NOMO-1 (cell line): ENCODE results near the gene ADAMTSL1.

Experiments
- DNase-seq, 2 experiments: peaks; one replicate each; lab custom pipeline; 2025; ENCODE audit not compliant: unreplicated experiment in 2 of 2; lab: John Stamatoyannopoulos, UW

ADAMTSL1 gene

GRCh38 chr9:18604767-18605730, 131.1 kb downstream of the ADAMTSL1 start:
- no peak for DNase-seq

- no peak for DNase-seq
Measured at GRCh38 chr9:18605766-18606180, 131.8 kb downstream of the ADAMTSL1 start.

GRCh38 chr9:18606281-18606680, 132.3 kb downstream of the ADAMTSL1 start:
- no peak for DNase-seq

- DNase-seq = no peak
Measured at GRCh38 chr9:18606846-18607245, 132.9 kb downstream of the ADAMTSL1 start.

- no peak for DNase-seq
Measured at GRCh38 chr9:18608371-18608770, 134.4 kb downstream of the ADAMTSL1 start.

GRCh38 chr9:18610956-18611355, 137.0 kb downstream of the ADAMTSL1 start:
- DNase-seq = no peak

GRCh38 chr9:18611971-18612370, 138.0 kb downstream of the ADAMTSL1 start:
- no peak for DNase-seq

GRCh38 chr9:18614116-18614515, 140.2 kb downstream of the ADAMTSL1 start:
- no peak for DNase-seq

GRCh38 chr9:18614651-18615050, 140.7 kb downstream of the ADAMTSL1 start:
- DNase-seq = no peak

- no peak for DNase-seq
Measured at GRCh38 chr9:18616976-18617375, 143.0 kb downstream of the ADAMTSL1 start.

GRCh38 chr9:18617759-18618158, 143.8 kb downstream of the ADAMTSL1 start:
- no peak for DNase-seq

- no peak for DNase-seq
Measured at GRCh38 chr9:18618862-18619261, 144.9 kb downstream of the ADAMTSL1 start.

- no peak for DNase-seq
Measured at GRCh38 chr9:18622186-18622836, 148.4 kb downstream of the ADAMTSL1 start.

GRCh38 chr9:18623221-18624079, 149.5 kb downstream of the ADAMTSL1 start:
- DNase-seq = no peak

GRCh38 chr9:18626046-18626698, 152.2 kb downstream of the ADAMTSL1 start:
- DNase-seq = no peak

GRCh38 chr9:18629136-18629535, 155.2 kb downstream of the ADAMTSL1 start:
- DNase-seq = no peak

- DNase-seq = no peak
Measured at GRCh38 chr9:18632632-18633403, 158.9 kb downstream of the ADAMTSL1 start.

GRCh38 chr9:18636781-18637180, 162.8 kb downstream of the ADAMTSL1 start:
- no peak for DNase-seq

GRCh38 chr9:18638371-18639249, 164.7 kb downstream of the ADAMTSL1 start:
- no peak for DNase-seq
